Heart left ventricle (tissue), 16 donors: ENCODE measurements around the gene ZSCAN16. TPM values are rescaled to one million over a fixed set of nuclear protein-coding genes. Genes with fewer than 3 reads are reported as not detected.

Experiments used
- ATAC-seq, 4 donors: fragments of 200-7000 bp; cut with Tn5 transposase; one replicate each; pipeline ENCODE4 v1.9.1; 2020 to 2022; ENCODE audit warnings: moderate library complexity in 4 of 4, mild to moderate bottlenecking in 3 of 4, moderate number of reproducible peaks in 1 of 4
- DNase-seq, 5 donors: peaks; one replicate each; pipeline ENCODE4 v3.0.0-alpha.2; 2020
- H3K27ac ChIP-seq, 12 donors: fragments of 200-600 bp; sonication (generic) in 4 of 12; one replicate each; pipeline versions ENCODE4 v1.5.0 to v1.8.0; 2016 to 2022; ENCODE audit warnings: mild to moderate bottlenecking in 2 of 12
- H3K27me3 ChIP-seq, 9 donors: fragments of 200-600 bp; sonication (generic) in 2 of 9; one replicate each; pipeline versions ENCODE4 v1.5.1 to v1.8.0; 2016 to 2022; ENCODE audit warnings: mild to moderate bottlenecking in 3 of 9
- H3K36me3 ChIP-seq, 9 donors: fragments of 200-600 bp; sonication (generic) in 2 of 9; one replicate each; pipeline versions ENCODE4 v1.5.0 to v1.8.0; 2018 to 2022; ENCODE audit warnings: mild to moderate bottlenecking in 2 of 9
- H3K4me1 ChIP-seq, 12 donors: fragments of 200-600 bp; sonication (generic) in 4 of 12; one replicate each; pipeline versions ENCODE4 v1.5.0 to v1.8.0; 2016 to 2022; ENCODE audit warnings: mild to moderate bottlenecking in 3 of 12
- H3K4me3 ChIP-seq, 12 donors: fragments of 200-600 bp; sonication (generic) in 4 of 12; one replicate each; pipeline versions ENCODE4 v1.5.0 to v1.8.0; 2017 to 2022; ENCODE audit warnings: mild to moderate bottlenecking in 9 of 12, moderate library complexity in 4 of 12
- H3K9me3 ChIP-seq, 12 donors: fragments of 200-600 bp; sonication (generic) in 4 of 12; one replicate each; pipeline versions ENCODE4 v1.5.0 to v1.8.0; 2016 to 2022; ENCODE audit warnings: mild to moderate bottlenecking in 1 of 12
- POLR2A ChIP-seq, 2 donors: fragments of 450-650 bp; IDR thresholded peaks; one replicate each; pipeline ENCODE4 v1.6.1; 2017; ENCODE audit warnings: antibody characterized with exemption in 2 of 2, mild to moderate bottlenecking in 2 of 2, moderate library complexity in 2 of 2
- WGBS, 4 donors: extraction: QIAGEN DNeasy Blood & Tissue Kit in 2 of 4; methylation state at CpG; one replicate each; pipeline versions ENCODE4 v1.1.5 to v1.1.7; 2013 to 2018; 5-methylcytosine and 5-hydroxymethylcytosine counted together
- intact Hi-C, 10 donors: fragments of 100-400 bp; cut with DNase I; formaldehyde crosslinking; loops; one replicate each; pipeline versions ENCODE4 v1.11.1 to v1.14.2; 2022
- polyA plus RNA-seq, 2 donors: library from polyadenylated mRNA; stranded (reverse); fragments of 200-250 nt; gene quantifications; one replicate each; pipeline ENCODE4 v1.2.3, GENCODE V29; 2013
- total RNA-seq, 9 donors: library from RNA; depleted of rRNA in 2 of 9; stranded (reverse); fragments of >200 nt in 2 of 9; fragmentation: NEBNext Ultra II Directional in 3 of 9; extraction: Animal tissue kit (Norgen Biotek cat#: 25700) in 3 of 9; gene quantifications; one replicate each; pipeline versions ENCODE4 v1.1.0 to v1.2.4, GENCODE V29; 2016 to 2023
- TF ChIP-seq, protein P1 (sequence below), 12 donors: fragments of 200-600 bp; sonication (generic) in 4 of 12; IDR thresholded peaks; one replicate each; pipeline versions ENCODE4 v1.5.0 to v1.8.0; 2018 to 2022; ENCODE audit warnings: antibody characterized with exemption in 12 of 12, mild to moderate bottlenecking in 5 of 12
- donor health status: ischemic (EF 13 %, LVEDD 7.1; RV severe dilation, severe dysfunction).
- donor health status: healthy with polysubstance abuse.
- donor health status: DM: no; HTN: yes; CAD: no.
- donor health status: DM: no; HTN: no; CAD: no.
- donor health status: ischemic (EF 25% LVEDD 6.9; RV normal size, moderate dysfunction).
- donor health status: ischemic (EF 25% LVEDD 5.7; RV mildly dilated, moderate dysfunction).
- donor health status: healthy.
- donor health status: DM: yes; HTN: yes; CAD: no.
- donor health status: ischemic (EF 35%, LVEDD 5.7; RV mildly dilated, moderate dysfunction).
- donor health status: nonischemic (EF 11% LVEDD 7.7; RV severe dilation, severe dysfunction).
- donor health status: DM: yes; HTN: yes; CAD: no.
- donor health status: PGD.
- donor health status: ischemic (EF 29% LVEDD 5.4; RV normal size, mild dysfunction).
- donor health status: nonischemic (EF 23%, LVEDD 6.1; RV moderate dilation, normal function).

The ZSCAN16 gene
- total and polyA plus RNA-seq, 11 donors = 0.48 to 4.9 (median 2.2) TPM

DNA sequence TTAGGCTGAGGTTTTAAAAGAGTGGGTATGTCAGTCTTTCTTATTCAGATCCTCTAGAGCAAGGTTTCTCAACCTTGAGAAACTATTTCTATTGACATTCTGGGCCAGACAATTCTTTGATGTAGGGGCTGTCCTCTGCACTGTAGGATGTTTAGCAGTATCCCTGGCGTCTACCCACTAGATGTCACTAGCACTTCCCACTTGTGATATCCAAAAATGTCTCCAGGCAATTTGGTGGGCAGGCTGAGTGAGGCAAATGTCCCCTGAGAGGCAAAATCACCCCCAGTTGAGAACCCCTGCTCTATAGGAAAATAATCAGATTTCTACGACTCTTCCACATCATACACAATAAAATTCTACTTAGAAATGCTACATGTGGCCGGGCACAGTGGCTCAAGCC lies 9.6 kb downstream of the ZSCAN16 start:
- peak in 2 of 4 donors; percentile 26 to 27 for ATAC-seq
- intact Hi-C loops = loop anchor here in 2 of 10 donors (5.0 to 10.0 kb wide), 2 partner anchors 121 to 218 kb away; partner anchors contain the start of genes NKAPL (in 1 of the 2) and ZKSCAN4 (in 1 of the 2)

DNA sequence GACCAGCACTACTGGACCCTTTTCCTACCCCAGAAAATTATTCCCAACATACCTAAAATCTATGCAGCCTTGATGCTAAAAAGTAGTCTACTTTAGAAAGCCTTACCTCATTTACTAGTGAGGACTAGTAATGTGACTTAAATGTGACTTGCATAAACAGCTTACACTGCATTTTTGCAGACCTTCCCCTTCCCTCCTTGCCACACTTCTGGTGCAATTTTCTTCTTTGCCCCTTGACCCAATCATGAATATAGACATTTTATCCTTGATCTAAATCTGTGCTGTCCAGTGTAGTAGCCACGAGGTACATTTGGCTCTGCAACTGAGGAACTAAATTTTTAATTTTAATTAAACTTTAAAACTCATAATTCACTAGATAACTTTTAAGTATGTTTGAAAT lies 10.3 kb downstream of the ZSCAN16 start:
- no peaks in the 10 kb centered on the region for H3K9me3 ChIP-seq
- H3K4me3 ChIP-seq = no peak overlapping the region
- H3K27ac ChIP-seq = no peak overlapping the region
- peaks cover 0 to 40% (median 21%) of the 10 kb centered on the region in 12 donors for H3K4me1 ChIP-seq
- intact Hi-C loops = loop anchor here in 7 of 10 donors (5.0 to 10.0 kb wide), 7 partner anchors 52 to 223 kb away; partner anchors contain the start of genes ZSCAN26 (in 2 of the 7), NKAPL (in 1 of the 7), ZKSCAN4 (in 1 of the 7) and ZNF165 (in 1 of the 7)
- DNase-seq (no peak), ATAC-seq (no peak)
- 56 to 72% (median 61%) methylated on average over 1 of the region's 1 CpG for WGBS, 4 donors
- H3K36me3 ChIP-seq = peaks cover 0 to 30% (median 5%) of the 10 kb centered on the region in 9 donors
- TF ChIP-seq POLR2A (IDR thresholded peaks at IDR 0.05) = no peak
- TF ChIP-seq, protein P1, sequence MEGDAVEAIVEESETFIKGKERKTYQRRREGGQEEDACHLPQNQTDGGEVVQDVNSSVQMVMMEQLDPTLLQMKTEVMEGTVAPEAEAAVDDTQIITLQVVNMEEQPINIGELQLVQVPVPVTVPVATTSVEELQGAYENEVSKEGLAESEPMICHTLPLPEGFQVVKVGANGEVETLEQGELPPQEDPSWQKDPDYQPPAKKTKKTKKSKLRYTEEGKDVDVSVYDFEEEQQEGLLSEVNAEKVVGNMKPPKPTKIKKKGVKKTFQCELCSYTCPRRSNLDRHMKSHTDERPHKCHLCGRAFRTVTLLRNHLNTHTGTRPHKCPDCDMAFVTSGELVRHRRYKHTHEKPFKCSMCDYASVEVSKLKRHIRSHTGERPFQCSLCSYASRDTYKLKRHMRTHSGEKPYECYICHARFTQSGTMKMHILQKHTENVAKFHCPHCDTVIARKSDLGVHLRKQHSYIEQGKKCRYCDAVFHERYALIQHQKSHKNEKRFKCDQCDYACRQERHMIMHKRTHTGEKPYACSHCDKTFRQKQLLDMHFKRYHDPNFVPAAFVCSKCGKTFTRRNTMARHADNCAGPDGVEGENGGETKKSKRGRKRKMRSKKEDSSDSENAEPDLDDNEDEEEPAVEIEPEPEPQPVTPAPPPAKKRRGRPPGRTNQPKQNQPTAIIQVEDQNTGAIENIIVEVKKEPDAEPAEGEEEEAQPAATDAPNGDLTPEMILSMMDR (IDR thresholded peaks at IDR 0.05) = no peak
- no peaks in the 10 kb centered on the region for H3K27me3 ChIP-seq

More for the DNA sequence above, 9.6 kb downstream of the ZSCAN16 start:
- Histone ChIP-seq H3K27me3 (no peaks in the 10 kb centered on the region), H3K4me1 (peaks cover 0 to 40% (median 21%) of the 10 kb centered on the region in 12 donors), H3K4me3 (no peak overlapping the region), H3K9me3 (no peaks in the 10 kb centered on the region), H3K36me3 (peaks cover 0 to 37% (median 6%) of the 10 kb centered on the region in 9 donors), H3K27ac (no peak overlapping the region)
- WGBS, 4 donors = 45 to 56% (median 47%) methylated on average over 3 of the region's 3 CpGs
- no peak for TF ChIP-seq POLR2A (IDR thresholded peaks at IDR 0.05)
- TF ChIP-seq, protein P1 (IDR thresholded peaks at IDR 0.05) = peak in 10 of 12 donors; percentile 19 to 51 (median 38)
- no peak for DNase-seq

DNA sequence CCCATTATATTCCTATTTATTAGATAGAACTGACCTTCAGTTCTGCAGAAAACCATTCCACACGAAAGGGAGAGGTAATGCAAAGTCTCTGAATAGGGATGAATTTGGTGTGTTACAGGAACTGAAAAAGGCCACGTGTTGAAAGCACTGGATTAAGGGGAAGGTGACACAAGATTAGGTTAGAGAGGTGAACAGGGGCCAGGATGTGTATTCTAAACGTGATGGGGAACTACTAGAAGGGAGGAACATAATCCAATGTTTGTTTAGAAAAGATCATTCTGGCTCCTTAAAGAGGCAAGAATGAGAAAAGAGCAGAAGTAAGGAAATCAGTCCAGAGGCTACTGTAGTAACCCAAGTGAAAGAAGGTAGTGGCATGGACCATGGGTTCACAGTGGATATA lies 11.0 kb downstream of the ZSCAN16 start:
- 8 to 22% (median 17%) methylated on average over 3 of the region's 3 CpGs for WGBS, 4 donors
- H3K27ac ChIP-seq = peak overlapping the region in 4 of 12 donors; percentile 93 to 97 (median 96)
- DNase-seq (no peak), ATAC-seq (no peak)
- peaks cover 0 to 23% (median 0%) of the 10 kb centered on the region in 9 donors for H3K36me3 ChIP-seq
- TF ChIP-seq, protein P1 (IDR thresholded peaks at IDR 0.05) = no peak
- TF ChIP-seq POLR2A (IDR thresholded peaks at IDR 0.05) = no peak
- peaks cover 0 to 46% (median 21%) of the 10 kb centered on the region in 12 donors for H3K4me1 ChIP-seq
- intact Hi-C loops = loop anchor here in 6 of 10 donors (5.0 to 10.0 kb wide), 6 partner anchors 53 to 222 kb away; partner anchors contain the start of genes ZSCAN26 (in 2 of the 6), NKAPL (in 1 of the 6), ZKSCAN4 (in 1 of the 6) and ZNF165 (in 1 of the 6)
- no peaks in the 10 kb centered on the region for H3K9me3 ChIP-seq
- no peaks in the 10 kb centered on the region for H3K27me3 ChIP-seq
- H3K4me3 ChIP-seq = peak overlapping the region in 7 of 12 donors; percentile 77 to 97 (median 89)
